ENCODE results near the gene SBF2.

- TF ChIP-seq, protein P1, sequence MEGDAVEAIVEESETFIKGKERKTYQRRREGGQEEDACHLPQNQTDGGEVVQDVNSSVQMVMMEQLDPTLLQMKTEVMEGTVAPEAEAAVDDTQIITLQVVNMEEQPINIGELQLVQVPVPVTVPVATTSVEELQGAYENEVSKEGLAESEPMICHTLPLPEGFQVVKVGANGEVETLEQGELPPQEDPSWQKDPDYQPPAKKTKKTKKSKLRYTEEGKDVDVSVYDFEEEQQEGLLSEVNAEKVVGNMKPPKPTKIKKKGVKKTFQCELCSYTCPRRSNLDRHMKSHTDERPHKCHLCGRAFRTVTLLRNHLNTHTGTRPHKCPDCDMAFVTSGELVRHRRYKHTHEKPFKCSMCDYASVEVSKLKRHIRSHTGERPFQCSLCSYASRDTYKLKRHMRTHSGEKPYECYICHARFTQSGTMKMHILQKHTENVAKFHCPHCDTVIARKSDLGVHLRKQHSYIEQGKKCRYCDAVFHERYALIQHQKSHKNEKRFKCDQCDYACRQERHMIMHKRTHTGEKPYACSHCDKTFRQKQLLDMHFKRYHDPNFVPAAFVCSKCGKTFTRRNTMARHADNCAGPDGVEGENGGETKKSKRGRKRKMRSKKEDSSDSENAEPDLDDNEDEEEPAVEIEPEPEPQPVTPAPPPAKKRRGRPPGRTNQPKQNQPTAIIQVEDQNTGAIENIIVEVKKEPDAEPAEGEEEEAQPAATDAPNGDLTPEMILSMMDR (IDR thresholded peaks at IDR 0.05; ENCODE audit: low read depth, low read length, poor library complexity, severe bottlenecking): no peak
- no peak for TF ChIP-seq EZH2phosphoT487 (IDR thresholded peaks at IDR 0.05; ENCODE audit: borderline replicate concordance, low read length)
These were observed 417.7 kb downstream of the SBF2 start for GRCh38 chr11:9876331-9876730.
